ENCODE measurements around the gene RAB24.

Gene RAB24

GRCh38 chr5:177335701-177336065 is 32.2 kb upstream of the RAB24 start:
- Histone ChIP-seq H3K27me3 (no peaks in the 10 kb centered on the region), H3K4me1 (peaks cover 85 to 100% (median 98%) of the 10 kb centered on the region in 10 experiments), H3K4me2 (peak overlapping the region; percentile 58 to 98 (median 90); a peak in 21 of 22 replicates), H3K27ac (peak overlapping the region in 8 of 11 experiments; percentile 37 to 92 (median 84); a peak in 15 of 22 replicates), H4K20me1 (peaks cover 22 to 100% (median 79%) of the 10 kb centered on the region in 11 experiments; a peak in 21 of 22 replicates), H3K9ac (peak overlapping the region in 8 of 11 experiments; percentile 55 to 83 (median 76); a peak in 13 of 22 replicates), H3K9me3 (replicated peaks in 1 of 11) (no peaks in the 10 kb centered on the region), H3K36me3 (peaks cover 45 to 88% (median 67%) of the 10 kb centered on the region in 11 experiments), H3K4me3 (no peak overlapping the region; a peak in 2 of 20 replicates)
- no peak for TF ChIP-seq Cebpa-rat (IDR thresholded peaks at IDR 0.05)

GRCh38 chr5:177334781-177335700 is 31.5 kb upstream of the RAB24 start:
- peak overlapping the region in 8 of 11 experiments; percentile 55 to 83 (median 76); a peak in 15 of 22 replicates for H3K9ac ChIP-seq
- H3K27me3 ChIP-seq = no peaks in the 10 kb centered on the region
- no peaks in the 10 kb centered on the region for H3K9me3 ChIP-seq (replicated peaks in 1 of 11)
- peaks cover 45 to 94% (median 72%) of the 10 kb centered on the region in 11 experiments for H3K36me3 ChIP-seq
- H3K4me3 ChIP-seq = peak overlapping the region in 2 of 10 experiments; percentile 26 to 29; a peak in 4 of 20 replicates
- no peak for TF ChIP-seq Cebpa-rat (IDR thresholded peaks at IDR 0.05)
- H3K4me1 ChIP-seq = peaks cover 80 to 100% (median 100%) of the 10 kb centered on the region in 10 experiments
- peak overlapping the region; percentile 58 to 98 (median 90) for H3K4me2 ChIP-seq
- peak overlapping the region in 8 of 11 experiments; percentile 75 to 92 (median 84); a peak in 15 of 22 replicates for H3K27ac ChIP-seq
- H4K20me1 ChIP-seq = peaks cover 22 to 100% (median 77%) of the 10 kb centered on the region in 11 experiments; a peak in 21 of 22 replicates

GRCh38 chr5:177334155-177334551 is 30.6 kb upstream of the RAB24 start:
- Histone ChIP-seq H3K4me2 (peak overlapping the region; percentile 58 to 98 (median 90)), H3K36me3 (peaks cover 45 to 94% (median 72%) of the 10 kb centered on the region in 11 experiments), H3K9me3 (replicated peaks in 1 of 11) (no peaks in the 10 kb centered on the region), H3K4me1 (peaks cover 71 to 100% (median 98%) of the 10 kb centered on the region in 10 experiments), H4K20me1 (peaks cover 15 to 100% (median 69%) of the 10 kb centered on the region in 11 experiments; a peak in 21 of 22 replicates), H3K27ac (peak overlapping the region in 9 of 11 experiments; percentile 2 to 92 (median 83); a peak in 16 of 22 replicates), H3K27me3 (no peaks in the 10 kb centered on the region), H3K9ac (peak overlapping the region in 8 of 11 experiments; percentile 55 to 83 (median 76); a peak in 15 of 22 replicates), H3K4me3 (peak overlapping the region in 4 of 10 experiments; percentile 26 to 55 (median 33); a peak in 7 of 20 replicates)
- TF ChIP-seq Cebpa-rat (IDR thresholded peaks at IDR 0.05) = no peak

- Histone ChIP-seq H3K4me2 (peak overlapping the region; percentile 74 to 98 (median 90)), H3K9me3 (replicated peaks in 1 of 11) (no peaks in the 10 kb centered on the region), H3K4me1 (peaks cover 68 to 100% (median 97%) of the 10 kb centered on the region in 10 experiments), H4K20me1 (peaks cover 10 to 100% (median 64%) of the 10 kb centered on the region in 11 experiments; a peak in 21 of 22 replicates), H3K4me3 (peak overlapping the region in 5 of 10 experiments; percentile 21 to 55 (median 29); a peak in 7 of 20 replicates), H3K27ac (peak overlapping the region in 9 of 11 experiments; percentile 2 to 92 (median 83); a peak in 16 of 22 replicates), H3K9ac (peak overlapping the region in 8 of 11 experiments; percentile 55 to 83 (median 76); a peak in 16 of 22 replicates), H3K36me3 (peaks cover 45 to 91% (median 71%) of the 10 kb centered on the region in 11 experiments), H3K27me3 (no peaks in the 10 kb centered on the region)
- TF ChIP-seq Cebpa-rat (IDR thresholded peaks at IDR 0.05) = peak in 1 of 11 experiments; percentile 21; a peak in 1 of 22 replicates
Observed at GRCh38 chr5:177333420-177334154, 30.1 kb upstream of the RAB24 start.

- Histone ChIP-seq H3K9ac (peak overlapping the region in 9 of 11 experiments; percentile 52 to 83 (median 75); a peak in 17 of 22 replicates), H4K20me1 (peaks cover 3 to 100% (median 57%) of the 10 kb centered on the region in 11 experiments; a peak in 20 of 22 replicates), H3K4me3 (peak overlapping the region in 6 of 10 experiments; percentile 2 to 55 (median 26); a peak in 10 of 20 replicates), H3K9me3 (replicated peaks in 1 of 11) (no peaks in the 10 kb centered on the region), H3K4me2 (peak overlapping the region; percentile 74 to 98 (median 90)), H3K27me3 (no peaks in the 10 kb centered on the region), H3K27ac (peak overlapping the region in 9 of 11 experiments; percentile 44 to 92 (median 83); a peak in 18 of 22 replicates), H3K4me1 (peaks cover 69 to 100% (median 97%) of the 10 kb centered on the region in 10 experiments), H3K36me3 (peaks cover 42 to 84% (median 66%) of the 10 kb centered on the region in 11 experiments)
- TF ChIP-seq Cebpa-rat (IDR thresholded peaks at IDR 0.05) = no peak
Observed at GRCh38 chr5:177332896-177333260, 29.4 kb upstream of the RAB24 start.

- Histone ChIP-seq H3K9ac (peak overlapping the region in 9 of 11 experiments; percentile 52 to 83 (median 75); a peak in 19 of 22 replicates), H4K20me1 (peaks cover 0 to 100% (median 50%) of the 10 kb centered on the region in 11 experiments; a peak in 19 of 22 replicates), H3K4me3 (peak overlapping the region in 7 of 10 experiments; percentile 2 to 55 (median 27); a peak in 10 of 20 replicates), H3K27ac (peak overlapping the region in 9 of 11 experiments; percentile 44 to 92 (median 83); a peak in 18 of 22 replicates), H3K9me3 (replicated peaks in 1 of 11) (no peaks in the 10 kb centered on the region), H3K4me2 (peak overlapping the region; percentile 74 to 98 (median 90)), H3K27me3 (no peaks in the 10 kb centered on the region), H3K36me3 (peaks cover 36 to 78% (median 59%) of the 10 kb centered on the region in 11 experiments), H3K4me1 (peaks cover 75 to 100% (median 97%) of the 10 kb centered on the region in 10 experiments)
- TF ChIP-seq Cebpa-rat (IDR thresholded peaks at IDR 0.05) = no peak
Observed at GRCh38 chr5:177332031-177332895, 28.7 kb upstream of the RAB24 start.
